Endothelial cell of umbilical vein (primary cell): ENCODE results near the gene SLC35D1.

Experiments used
- EZH2 ChIP-seq: IDR thresholded peaks from 2 replicates; pipeline ENCODE4 v1.6.1; 2012; ENCODE audit warnings: borderline replicate concordance, low read depth, mild to moderate bottlenecking, moderate library complexity, low read length, inconsistent platforms; ENCODE audit not compliant: severe bottlenecking
- FOS ChIP-seq: IDR thresholded peaks from 2 replicates; pipeline ENCODE4 v1.6.1; 2011; ENCODE audit warnings: mild to moderate bottlenecking, low read length, moderate library complexity, borderline replicate concordance; ENCODE audit not compliant: insufficient read depth
- GATA2 ChIP-seq: IDR thresholded peaks from 2 replicates; pipeline ENCODE4 v1.7.0; 2011; ENCODE audit warnings: low read depth, mild to moderate bottlenecking, moderate library complexity, mixed read lengths, low read length; ENCODE audit not compliant: insufficient read length, insufficient read depth
- JUN ChIP-seq: IDR thresholded peaks from 2 replicates; pipeline ENCODE4 v1.6.1; 2011; ENCODE audit warnings: borderline replicate concordance, low read depth; ENCODE audit not compliant: insufficient read length, insufficient read depth
- MAX ChIP-seq: IDR thresholded peaks from 2 replicates; pipeline ENCODE4 v1.6.1; 2011; ENCODE audit not compliant: insufficient read depth, insufficient read length
- MYC ChIP-seq: IDR thresholded peaks from one replicate; pipeline ENCODE4 v1.6.1; 2011; ENCODE audit warnings: mild to moderate bottlenecking, low read depth, low read length
- POLR2A ChIP-seq: IDR thresholded peaks from 2 replicates; pipeline ENCODE4 v1.6.1; 2012; ENCODE audit warnings: low read depth, mild to moderate bottlenecking, control low read depth, low read length
- POLR2AphosphoS5 ChIP-seq: IDR thresholded peaks from 2 replicates; pipeline ENCODE4 v1.6.1; 2012; ENCODE audit warnings: low read depth, mild to moderate bottlenecking, control low read depth, low read length, moderate library complexity; ENCODE audit not compliant: insufficient read depth
- TF ChIP-seq, protein P1 (sequence below), 2 donors: IDR thresholded peaks; 1 replicate in 1 of 2; 2 replicates in 1 of 2; pipeline ENCODE4 v1.5.1; 2011; ENCODE audit warnings: low read length in 2 of 2, mild to moderate bottlenecking in 2 of 2, moderate library complexity in 2 of 2, control low read depth in 1 of 2, inconsistent platforms in 1 of 2, low read depth in 1 of 2; ENCODE audit not compliant: insufficient read depth in 1 of 2; ENCODE audit errors: extremely low read depth in 1 of 2

- TF ChIP-seq, protein P1, sequence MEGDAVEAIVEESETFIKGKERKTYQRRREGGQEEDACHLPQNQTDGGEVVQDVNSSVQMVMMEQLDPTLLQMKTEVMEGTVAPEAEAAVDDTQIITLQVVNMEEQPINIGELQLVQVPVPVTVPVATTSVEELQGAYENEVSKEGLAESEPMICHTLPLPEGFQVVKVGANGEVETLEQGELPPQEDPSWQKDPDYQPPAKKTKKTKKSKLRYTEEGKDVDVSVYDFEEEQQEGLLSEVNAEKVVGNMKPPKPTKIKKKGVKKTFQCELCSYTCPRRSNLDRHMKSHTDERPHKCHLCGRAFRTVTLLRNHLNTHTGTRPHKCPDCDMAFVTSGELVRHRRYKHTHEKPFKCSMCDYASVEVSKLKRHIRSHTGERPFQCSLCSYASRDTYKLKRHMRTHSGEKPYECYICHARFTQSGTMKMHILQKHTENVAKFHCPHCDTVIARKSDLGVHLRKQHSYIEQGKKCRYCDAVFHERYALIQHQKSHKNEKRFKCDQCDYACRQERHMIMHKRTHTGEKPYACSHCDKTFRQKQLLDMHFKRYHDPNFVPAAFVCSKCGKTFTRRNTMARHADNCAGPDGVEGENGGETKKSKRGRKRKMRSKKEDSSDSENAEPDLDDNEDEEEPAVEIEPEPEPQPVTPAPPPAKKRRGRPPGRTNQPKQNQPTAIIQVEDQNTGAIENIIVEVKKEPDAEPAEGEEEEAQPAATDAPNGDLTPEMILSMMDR (IDR thresholded peaks at IDR 0.05; ENCODE audit: extremely low read depth in 1 of 2, insufficient read depth in 1 of 2, low read depth in 1 of 2, low read length in 2 of 2): no peak
- TF ChIP-seq POLR2AphosphoS5 (peak; percentile 67), FOS (no peak), JUN (no peak), POLR2A (peak; percentile 81), EZH2 (no peak), MAX (no peak), MYC (no peak), GATA2 (no peak)
Measured at GRCh38 chr1:67053785-67054772, at the start of gene SLC35D1.
